Endothelial cell of umbilical vein (primary cell): Measurements from ENCODE around the gene SEMA4A. TPM values are rescaled to one million over a fixed set of nuclear protein-coding genes. Genes with fewer than 3 reads are reported as not detected.

Source experiments
- BruUV-seq: library from RNA; stranded (reverse); fragments of 400-500 nt; replicated peaks from 2 replicates; lab custom pipeline; 2021; lab: Mats Ljungman, UMichigan
- CTCF ChIA-PET: fragments of 300-600, 350-600 bp; sonication (Branson Sonifier 250); formaldehyde crosslinking; loops from one replicate; lab custom pipeline; 2021; ENCODE audit warnings: antibody characterized with exemption, inconsistent platforms; lab: Charles Lee
- POLR2A ChIA-PET: fragments of 300-600, 350-600 bp; sonication (Branson Sonifier 250); formaldehyde crosslinking; loops from one replicate; lab custom pipeline; 2021; ENCODE audit warnings: antibody characterized with exemption, inconsistent platforms; lab: Charles Lee
- DNase-seq: peaks from one replicate; pipeline ENCODE4 v3.0.0-alpha.2; 2011; ENCODE audit warnings: low read depth, low spot score
- FAIRE-seq: peaks from 2 replicates; lab custom pipeline; 2011; peaks lifted over from hg19 to GRCh38; lab: Jason Lieb, UNC
- H2AFZ ChIP-seq: 2 replicates; pipeline ENCODE4 v1.6.0; 2012; ENCODE audit warnings: low read depth, low read length, control low read depth, inconsistent platforms
- H3K27ac ChIP-seq: 2 replicates; pipeline ENCODE4 v1.5.1; 2011; ENCODE audit warnings: low read depth, mild to moderate bottlenecking, control low read depth, low read length, moderate library complexity; ENCODE audit not compliant: insufficient read depth
- H3K27me3 ChIP-seq, 2 experiments: 2 replicates each; pipeline versions ENCODE4 v1.6.0 to v1.6.1; 2011; ENCODE audit warnings: low read length in 2 of 2, mixed read lengths in 1 of 2; ENCODE audit not compliant: control insufficient read depth in 2 of 2, insufficient read depth in 2 of 2
- H3K36me3 ChIP-seq, 2 experiments: 2 replicates in 1 of 2; 3 replicates in 1 of 2; pipeline ENCODE4 v1.5.1; 2011; ENCODE audit warnings: low read length in 2 of 2, mild to moderate bottlenecking in 1 of 2, moderate library complexity in 1 of 2; ENCODE audit not compliant: control insufficient read depth in 2 of 2, insufficient read depth in 2 of 2; ENCODE audit errors: extremely low read depth in 1 of 2
- H3K4me1 ChIP-seq: 3 replicates; pipeline ENCODE4 v1.5.1; 2011; ENCODE audit warnings: mild to moderate bottlenecking, low read length; ENCODE audit not compliant: control insufficient read depth, insufficient read depth; ENCODE audit errors: extremely low read depth
- H3K4me2 ChIP-seq: 2 replicates; pipeline ENCODE4 v1.6.1; 2011; ENCODE audit warnings: low read length, control low read depth, mixed read lengths; ENCODE audit not compliant: insufficient read depth
- H3K4me3 ChIP-seq, 3 experiments: fragments of 200-600 bp in 1 of 3; sonication (generic), shearing (Covaris generic) in 1 of 3; replicated peaks in 1 of 3; 2 replicates each; pipeline ENCODE4 v1.5.1; 2011 to 2016; ENCODE audit warnings: control low read depth in 3 of 3, low read length in 3 of 3, mild to moderate bottlenecking in 2 of 3, inconsistent platforms in 1 of 3, low read depth in 1 of 3, moderate library complexity in 1 of 3; ENCODE audit not compliant: insufficient read depth in 1 of 3
- H3K79me2 ChIP-seq: 2 replicates; pipeline ENCODE4 v1.6.0; 2012; ENCODE audit warnings: low read length, inconsistent platforms; ENCODE audit not compliant: control insufficient read depth, insufficient read depth
- H3K9ac ChIP-seq: replicated peaks from 2 replicates; pipeline ENCODE3; 2011; ENCODE audit warnings: low read length, control low read depth; ENCODE audit not compliant: insufficient read depth; ENCODE audit errors: extremely low read depth
- H3K9me1 ChIP-seq: replicated peaks from 3 replicates; pipeline ENCODE4 v1.6.0; 2011; ENCODE audit warnings: mild to moderate bottlenecking, low read length; ENCODE audit not compliant: control insufficient read depth, insufficient read depth; ENCODE audit errors: extremely low read depth
- H3K9me3 ChIP-seq: replicated peaks from 2 replicates; pipeline ENCODE4 v1.5.1; 2012; ENCODE audit warnings: low read length, inconsistent platforms; ENCODE audit not compliant: control insufficient read depth, insufficient read depth
- H4K20me1 ChIP-seq: replicated peaks from 2 replicates; pipeline ENCODE3; 2011; ENCODE audit warnings: mild to moderate bottlenecking, low read length; ENCODE audit not compliant: control insufficient read depth, insufficient read depth; ENCODE audit errors: extremely low read depth
- CTCF ChIP-seq, 2 donors: IDR thresholded peaks; 1 replicate in 1 of 2; 2 replicates in 1 of 2; pipeline ENCODE4 v1.5.1; 2011; ENCODE audit warnings: low read length in 2 of 2, mild to moderate bottlenecking in 2 of 2, moderate library complexity in 2 of 2, control low read depth in 1 of 2, inconsistent platforms in 1 of 2, low read depth in 1 of 2; ENCODE audit not compliant: insufficient read depth in 1 of 2; ENCODE audit errors: extremely low read depth in 1 of 2
- EZH2 ChIP-seq: IDR thresholded peaks from 2 replicates; pipeline ENCODE4 v1.6.1; 2012; ENCODE audit warnings: borderline replicate concordance, low read depth, mild to moderate bottlenecking, moderate library complexity, low read length, inconsistent platforms; ENCODE audit not compliant: severe bottlenecking
- JUN ChIP-seq: IDR thresholded peaks from 2 replicates; pipeline ENCODE4 v1.6.1; 2011; ENCODE audit warnings: borderline replicate concordance, low read depth; ENCODE audit not compliant: insufficient read length, insufficient read depth
- MYC ChIP-seq: IDR thresholded peaks from one replicate; pipeline ENCODE4 v1.6.1; 2011; ENCODE audit warnings: mild to moderate bottlenecking, low read depth, low read length
- POLR2AphosphoS5 ChIP-seq: IDR thresholded peaks from 2 replicates; pipeline ENCODE4 v1.6.1; 2012; ENCODE audit warnings: low read depth, mild to moderate bottlenecking, control low read depth, low read length, moderate library complexity; ENCODE audit not compliant: insufficient read depth
- dilution Hi-C: fragments of 300-500 bp; cut with MboI; formaldehyde crosslinking; loops from one replicate; pipeline ENCODE4 v1.15.0; 2019; ENCODE audit warnings: low sequenced_read_pairs; ENCODE audit not compliant: extremely low pct_ligation_motif_present
- intact Hi-C: fragments of 100-400 bp; cut with micrococcal nuclease; formaldehyde crosslinking; loops from one replicate; pipeline ENCODE4 v1.10.0; 2022
- polyA plus RNA-seq, 4 experiments: library from polyadenylated mRNA; depleted of rRNA in 3 of 4; stranded (reverse) in 3 of 4; unstranded in 1 of 4; fragments of >200 nt; gene quantifications; 2 replicates each; pipeline versions ENCODE4 v1.2.1 to v1.2.3, GENCODE V29; 2011 to 2012; ENCODE audit warnings: missing spikeins in 1 of 4
- total RNA-seq: library from RNA; stranded (reverse); gene quantifications from 2 replicates; pipeline ENCODE4 v1.2.3, GENCODE V29; 2021
- TF ChIP-seq, protein P1 (sequence below): IDR thresholded peaks from 2 replicates; pipeline ENCODE4 v1.6.1; 2011; ENCODE audit not compliant: insufficient read depth, insufficient read length

Gene SEMA4A
- total and polyA plus RNA-seq, 2 donors (not counting 3 experiments of a cell fraction or from before 2014, with no cell fraction given), result 1.5 to 1.6 TPM

DNA sequence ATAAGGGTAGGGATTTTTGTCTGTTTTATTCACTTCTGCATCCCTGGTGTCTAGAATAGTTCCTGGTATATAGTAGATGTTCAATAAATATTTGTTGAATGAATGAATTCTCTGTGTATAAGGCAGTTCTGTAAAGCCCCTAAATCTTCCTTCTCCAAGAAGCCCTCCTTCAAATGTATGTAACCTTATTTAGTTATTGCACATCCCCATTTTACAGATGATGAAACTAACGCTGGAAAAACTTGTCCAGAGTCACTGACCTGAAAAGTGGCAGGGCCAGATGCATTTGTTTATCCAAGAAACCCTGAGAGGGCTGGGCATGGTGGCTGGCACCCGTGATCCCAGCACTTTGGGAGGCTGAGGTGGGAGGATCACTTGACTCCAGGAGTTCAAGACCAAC lies 43.1 kb upstream of the SEMA4A start:
- Histone ChIP-seq H2AFZ (no peak overlapping the region), H3K9me3 (no peaks in the 10 kb centered on the region), H3K27ac (no peak overlapping the region), H3K4me2 (no peak overlapping the region), H3K27me3 (no peaks in the 10 kb centered on the region), H3K4me1 (peaks cover 16% of the 10 kb centered on the region), H3K9me1 (no peaks in the 10 kb centered on the region), H3K79me2 (peaks cover 7% of the 10 kb centered on the region), H3K9ac (no peak overlapping the region), H4K20me1 (no peaks in the 10 kb centered on the region), H3K36me3 (no peaks in the 10 kb centered on the region), H3K4me3 (no peak overlapping the region)
- ChIA-PET POLR2A (no interaction called here), CTCF (interaction anchor here (0.8 kb wide), 1 partner anchor 13 kb away, joined by 3 read pairs; no protein-coding TSS in a partner anchor)
- DNase-seq (no peak), FAIRE-seq (no peak)
- intact Hi-C loops, result no loop called here
- no TSS peak for BruUV-seq
- dilution Hi-C loops, result no loop called here
- TF ChIP-seq EZH2 (no peak), JUN (no peak), CTCF (IDR thresholded peaks at IDR 0.05; ENCODE audit: extremely low read depth in 1 of 2, insufficient read depth in 1 of 2, low read depth in 1 of 2, low read length in 2 of 2) (no peak), MYC (no peak), POLR2AphosphoS5 (no peak)
- TF ChIP-seq, protein P1, sequence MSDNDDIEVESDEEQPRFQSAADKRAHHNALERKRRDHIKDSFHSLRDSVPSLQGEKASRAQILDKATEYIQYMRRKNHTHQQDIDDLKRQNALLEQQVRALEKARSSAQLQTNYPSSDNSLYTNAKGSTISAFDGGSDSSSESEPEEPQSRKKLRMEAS, result no peak
